Neural cell (in vitro differentiated cells): Measurements from ENCODE around the gene MAGEF1. TPM values are rescaled to one million over a fixed set of nuclear protein-coding genes. Genes with fewer than 3 reads are reported as not detected.

Experiments used
- H2AFZ ChIP-seq: fragments of 200-600, 300-800 bp; sonication (generic), shearing (Covaris generic); 2 replicates; pipeline ENCODE4 v1.6.0; 2014; ENCODE audit warnings: low read depth, mild to moderate bottlenecking, antibody characterized with exemption, low read length, moderate library complexity
- H3F3A ChIP-seq: fragments of 200-600 bp; shearing (Covaris generic); 2 replicates; pipeline ENCODE4 v1.6.1; 2016; ENCODE audit warnings: mild to moderate bottlenecking, moderate library complexity, mixed read lengths, antibody characterized with exemption, low read length; ENCODE audit not compliant: insufficient read depth, poor library complexity, severe bottlenecking
- H3K27ac ChIP-seq: fragments of 200-600, 300-800 bp; sonication (generic), shearing (Covaris generic); 2 replicates; pipeline ENCODE4 v1.5.1; 2014; ENCODE audit warnings: mild to moderate bottlenecking, low read length, moderate library complexity
- H3K27me3 ChIP-seq: fragments of 300-800, 200-600 bp; sonication (generic), shearing (Covaris generic); 2 replicates; pipeline ENCODE4 v1.6.0; 2014; ENCODE audit warnings: mild to moderate bottlenecking, low read depth, low read length, moderate library complexity; ENCODE audit not compliant: insufficient read depth
- H3K36me3 ChIP-seq: fragments of 300-800, 200-600 bp; sonication (generic), shearing (Covaris generic); 2 replicates; pipeline ENCODE4 v1.5.1; 2014; ENCODE audit warnings: mild to moderate bottlenecking, antibody characterized with exemption, low read length, moderate library complexity; ENCODE audit not compliant: insufficient read depth
- H3K4me2 ChIP-seq: fragments of 300-800, 200-600 bp; sonication (generic), shearing (Covaris generic); 2 replicates; pipeline ENCODE4 v1.6.0; 2014; ENCODE audit warnings: mild to moderate bottlenecking, low read length
- H3K4me3 ChIP-seq: fragments of 300-800, 200-600 bp; sonication (generic), shearing (Covaris generic); 2 replicates; pipeline ENCODE4 v1.5.1; 2014; ENCODE audit warnings: mild to moderate bottlenecking, low read length, moderate library complexity
- H3K79me2 ChIP-seq: fragments of 200-600 bp; shearing (Covaris generic); replicated peaks from 2 replicates; pipeline ENCODE4 v1.6.0; 2014; ENCODE audit warnings: mild to moderate bottlenecking, low read length, moderate library complexity; ENCODE audit not compliant: insufficient read depth
- H3K9ac ChIP-seq: fragments of 300-800, 200-600 bp; sonication (generic), shearing (Covaris generic); 2 replicates; pipeline ENCODE4 v1.6.1; 2016; ENCODE audit warnings: mild to moderate bottlenecking, low read length, mixed read lengths
- H3K9me2 ChIP-seq: fragments of 200-600 bp; shearing (Covaris generic); 2 replicates; pipeline ENCODE4 v1.6.1; 2016; ENCODE audit warnings: mild to moderate bottlenecking, low read length, mixed read lengths; ENCODE audit not compliant: insufficient read depth
- H3K9me3 ChIP-seq: fragments of 200-600, 300-800 bp; sonication (generic), shearing (Covaris generic); 2 replicates; pipeline ENCODE4 v1.6.1; 2016; ENCODE audit warnings: mild to moderate bottlenecking, mixed run types, low read length, moderate library complexity, mixed read lengths
- H4K20me1 ChIP-seq: fragments of 200-600 bp; shearing (Covaris generic); 2 replicates; pipeline ENCODE4 v1.6.1; 2016; ENCODE audit warnings: mild to moderate bottlenecking, mixed run types; ENCODE audit not compliant: insufficient read depth
- CTCF ChIP-seq: fragments of 450-650 bp; IDR thresholded peaks from 2 replicates; pipeline ENCODE4 v1.5.1; 2014; ENCODE audit warnings: antibody characterized with exemption, mild to moderate bottlenecking, moderate library complexity; ENCODE audit not compliant: poor library complexity, severe bottlenecking
- EP300 ChIP-seq: fragments of 450-650 bp; conservative IDR thresholded peaks from 2 replicates; pipeline ENCODE4 v1.6.1; 2014; ENCODE audit warnings: antibody characterized with exemption, mild to moderate bottlenecking, moderate library complexity; ENCODE audit not compliant: poor library complexity, severe bottlenecking
- EZH2 ChIP-seq: fragments of 200-600, 300-800 bp; shearing (Covaris generic), sonication (generic); IDR thresholded peaks from 2 replicates; pipeline ENCODE4 v1.6.1; 2014; ENCODE audit warnings: antibody characterized with exemption, low read length, borderline replicate concordance, mild to moderate bottlenecking; ENCODE audit not compliant: insufficient read depth, poor library complexity, severe bottlenecking
- MXI1 ChIP-seq: fragments of 450-650 bp; conservative IDR thresholded peaks from 2 replicates; pipeline ENCODE4 v1.6.1; 2014; ENCODE audit warnings: antibody characterized with exemption, mild to moderate bottlenecking; ENCODE audit not compliant: poor library complexity, severe bottlenecking
- POLR2AphosphoS5 ChIP-seq: IDR thresholded peaks from 2 replicates; pipeline ENCODE4 v1.6.1; 2012
- RAD21 ChIP-seq: fragments of 450-650 bp; conservative IDR thresholded peaks from 2 replicates; pipeline ENCODE4 v1.6.1; 2014; ENCODE audit warnings: antibody characterized with exemption, mild to moderate bottlenecking, moderate library complexity
- REST ChIP-seq: IDR thresholded peaks from 2 replicates; pipeline ENCODE4 v1.6.1; 2012; ENCODE audit warnings: borderline replicate concordance
- SMC3 ChIP-seq: fragments of 450-650 bp; conservative IDR thresholded peaks from 2 replicates; pipeline ENCODE4 v1.6.1; 2014; ENCODE audit warnings: antibody characterized with exemption, mild to moderate bottlenecking, moderate library complexity; ENCODE audit not compliant: poor library complexity
- TAF1 ChIP-seq: IDR thresholded peaks from 2 replicates; pipeline ENCODE4 v1.6.1; 2012; ENCODE audit warnings: low read depth
- polyA plus RNA-seq: library from polyadenylated mRNA; depleted of rRNA; stranded (reverse); fragments of >200 nt; gene quantifications from 2 replicates; pipeline ENCODE4 v1.2.3, GENCODE V29; 2014

Gene MAGEF1
- polyA plus RNA-seq, 1 donor from 2014 or later, result 103 TPM

GRCh38 chr3:184677344-184678316, 34.2 kb downstream of the MAGEF1 start:
- H3F3A ChIP-seq, result no peaks in the 10 kb centered on the region
- TF ChIP-seq POLR2AphosphoS5 (no peak), CTCF (no peak), SMC3 (no peak), TAF1 (no peak), EZH2 (no peak), RAD21 (no peak), REST (no peak), EP300 (no peak), MXI1 (no peak)
- H3K4me3 ChIP-seq, result no peak overlapping the region
- no peaks in the 10 kb centered on the region for H3K36me3 ChIP-seq
- no peaks in the 10 kb centered on the region for H3K9me2 ChIP-seq
- H3K27me3 ChIP-seq, result no peaks in the 10 kb centered on the region
- H3K9me3 ChIP-seq, result no peaks in the 10 kb centered on the region
- H3K4me2 ChIP-seq, result no peak overlapping the region
- no peak overlapping the region for H3K27ac ChIP-seq
- H3K79me2 ChIP-seq, result no peaks in the 10 kb centered on the region
- no peaks in the 10 kb centered on the region for H4K20me1 ChIP-seq
- no peak overlapping the region for H3K9ac ChIP-seq
- H2AFZ ChIP-seq, result no peak overlapping the region

DNA sequence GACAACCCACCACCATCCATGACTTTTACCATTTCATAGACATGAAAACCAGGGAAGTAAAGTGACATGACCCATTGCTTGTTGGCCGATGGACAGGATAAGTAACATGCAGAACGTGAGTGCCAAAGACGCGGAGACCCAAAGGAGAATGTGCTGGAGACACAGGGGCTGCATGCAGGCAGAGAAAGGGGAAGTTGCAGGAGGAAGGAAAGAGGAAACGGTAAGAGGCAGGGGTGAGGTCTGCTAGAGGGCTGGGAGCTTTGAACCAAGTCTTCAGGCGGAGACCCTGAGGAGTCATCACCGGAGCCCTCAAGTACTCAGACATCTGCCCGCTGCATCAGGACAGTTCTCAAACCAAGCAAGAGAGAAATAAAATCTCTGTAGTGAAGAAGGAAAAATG, 34.9 kb downstream of the MAGEF1 start:
- Histone ChIP-seq H3K9me2 (no peaks in the 10 kb centered on the region), H2AFZ (no peak overlapping the region), H3K27ac (no peak overlapping the region), H3K4me2 (no peak overlapping the region), H3K79me2 (no peaks in the 10 kb centered on the region), H3K27me3 (no peaks in the 10 kb centered on the region), H3K9ac (no peak overlapping the region), H3K36me3 (no peaks in the 10 kb centered on the region), H3K9me3 (no peaks in the 10 kb centered on the region), H3F3A (no peaks in the 10 kb centered on the region), H3K4me3 (no peak overlapping the region), H4K20me1 (no peaks in the 10 kb centered on the region)
- TF ChIP-seq POLR2AphosphoS5, result no peak
- no peak for TF ChIP-seq TAF1
- no peak for TF ChIP-seq MXI1
- TF ChIP-seq REST, result no peak
- TF ChIP-seq EP300, result no peak
- TF ChIP-seq RAD21, result no peak
- TF ChIP-seq SMC3, result no peak
- TF ChIP-seq EZH2, result no peak
- no peak for TF ChIP-seq CTCF
